Upper lobe of right lung (tissue), 1 donor: Measurements from ENCODE around the gene LIPH. TPM values are rescaled to one million over a fixed set of nuclear protein-coding genes. Genes with fewer than 3 reads are reported as not detected.
"Not testable (repeated sequence)": the region's sequence is repeated elsewhere in the genome, so short reads cannot be mapped to it uniquely, and the experiment has no call there.

Experiments
- ATAC-seq: fragments of 200-7000 bp; cut with Tn5 transposase; one replicate; pipeline ENCODE4 v1.9.1; 2020; ENCODE audit warnings: mild to moderate bottlenecking, moderate library complexity
- DNase-seq: peaks from one replicate; pipeline ENCODE4 v3.0.0-alpha.2; 2020
- H3K27ac ChIP-seq: fragments of 200-600 bp; one replicate; pipeline ENCODE4 v1.8.0; 2022
- H3K27me3 ChIP-seq: fragments of 200-600 bp; one replicate; pipeline ENCODE4 v1.8.0; 2022; ENCODE audit warnings: mild to moderate bottlenecking
- H3K36me3 ChIP-seq: fragments of 200-600 bp; one replicate; pipeline ENCODE4 v1.8.0; 2022
- H3K4me1 ChIP-seq: fragments of 200-600 bp; one replicate; pipeline ENCODE4 v1.8.0; 2022
- H3K4me3 ChIP-seq: fragments of 200-600 bp; one replicate; pipeline ENCODE4 v1.8.0; 2022; ENCODE audit warnings: mild to moderate bottlenecking
- H3K9me3 ChIP-seq: fragments of 200-600 bp; one replicate; pipeline ENCODE4 v1.8.0; 2022
- intact Hi-C: fragments of 100-400 bp; cut with DNase I; formaldehyde crosslinking; loops from one replicate; pipeline ENCODE4 v1.11.0; 2022
- total RNA-seq: library from RNA; stranded (reverse); fragmentation: NEBNext Ultra II Directional; extraction: Animal tissue kit (Norgen Biotek cat#: 25700); gene quantifications from one replicate; pipeline ENCODE4 v1.2.1, GENCODE V29; 2021
- TF ChIP-seq, protein P1 (sequence below): fragments of 200-600 bp; IDR thresholded peaks from one replicate; pipeline ENCODE4 v1.8.0; 2022; ENCODE audit warnings: antibody characterized with exemption
- donor health status: DM: no; HTN: yes; CAD: no; lungs with severe emphysema.

LIPH gene
- total RNA-seq, 1 donor from 2014 or later: 38.0 TPM

DNA sequence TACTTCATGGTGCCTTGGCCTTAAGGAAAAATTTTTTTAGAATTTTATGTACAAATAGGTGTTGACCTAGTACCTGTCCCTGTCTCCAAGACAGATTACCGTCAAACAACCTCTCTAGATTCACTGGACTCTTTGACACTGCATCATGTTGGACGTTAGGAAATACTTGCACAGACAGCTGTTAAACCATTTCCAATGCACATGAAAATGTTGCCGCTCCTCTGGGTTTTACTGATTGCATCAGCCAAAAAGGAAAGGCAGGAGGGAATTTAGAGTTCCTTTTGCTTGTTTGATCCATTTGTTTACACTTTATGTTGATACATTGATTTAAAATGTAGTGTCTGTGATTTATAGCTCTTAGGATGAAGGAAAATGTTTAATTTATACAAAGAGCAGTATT, 68.1 kb downstream of the LIPH start:
- TF ChIP-seq, protein P1, sequence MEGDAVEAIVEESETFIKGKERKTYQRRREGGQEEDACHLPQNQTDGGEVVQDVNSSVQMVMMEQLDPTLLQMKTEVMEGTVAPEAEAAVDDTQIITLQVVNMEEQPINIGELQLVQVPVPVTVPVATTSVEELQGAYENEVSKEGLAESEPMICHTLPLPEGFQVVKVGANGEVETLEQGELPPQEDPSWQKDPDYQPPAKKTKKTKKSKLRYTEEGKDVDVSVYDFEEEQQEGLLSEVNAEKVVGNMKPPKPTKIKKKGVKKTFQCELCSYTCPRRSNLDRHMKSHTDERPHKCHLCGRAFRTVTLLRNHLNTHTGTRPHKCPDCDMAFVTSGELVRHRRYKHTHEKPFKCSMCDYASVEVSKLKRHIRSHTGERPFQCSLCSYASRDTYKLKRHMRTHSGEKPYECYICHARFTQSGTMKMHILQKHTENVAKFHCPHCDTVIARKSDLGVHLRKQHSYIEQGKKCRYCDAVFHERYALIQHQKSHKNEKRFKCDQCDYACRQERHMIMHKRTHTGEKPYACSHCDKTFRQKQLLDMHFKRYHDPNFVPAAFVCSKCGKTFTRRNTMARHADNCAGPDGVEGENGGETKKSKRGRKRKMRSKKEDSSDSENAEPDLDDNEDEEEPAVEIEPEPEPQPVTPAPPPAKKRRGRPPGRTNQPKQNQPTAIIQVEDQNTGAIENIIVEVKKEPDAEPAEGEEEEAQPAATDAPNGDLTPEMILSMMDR: no peak
- Histone ChIP-seq H3K27ac (no peak overlapping the region), H3K9me3 (no peaks in the 10 kb centered on the region), H3K27me3 (no peaks in the 10 kb centered on the region), H3K4me1 (no peaks in the 10 kb centered on the region), H3K4me3 (no peak overlapping the region), H3K36me3 (peaks cover 47% of the 10 kb centered on the region)
- intact Hi-C loops: no loop called here
- no peak for ATAC-seq
- DNase-seq: no peak

DNA sequence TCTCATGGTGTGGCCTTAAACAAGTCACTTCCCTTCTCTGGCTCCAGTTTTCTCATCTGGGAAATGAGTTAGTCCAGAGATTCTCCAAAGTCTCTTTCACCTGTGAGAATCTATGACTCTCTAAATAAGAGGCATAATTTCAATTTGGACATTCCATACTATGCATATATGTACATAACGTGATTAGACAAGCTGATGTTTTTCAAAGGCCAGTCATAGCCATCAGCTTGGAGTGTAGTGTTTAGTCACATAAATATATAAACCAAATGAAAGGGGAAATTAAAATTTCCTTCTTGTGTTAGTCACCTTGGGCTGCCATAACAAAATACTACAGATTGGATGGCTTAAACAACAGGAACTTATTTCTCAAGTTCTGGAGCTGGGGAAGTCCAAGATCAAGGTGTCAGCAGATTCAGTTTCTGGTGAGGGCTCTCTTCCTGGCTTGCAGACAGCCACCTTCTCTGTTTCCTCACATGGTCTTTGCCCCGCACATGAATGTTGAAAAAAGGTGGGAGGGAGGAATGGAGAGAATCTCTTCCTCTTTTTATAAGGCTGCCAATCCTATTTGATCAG, 72.9 kb downstream of the LIPH start:
- H3K27me3 ChIP-seq: no peaks in the 10 kb centered on the region
- H3K4me3 ChIP-seq: no peak overlapping the region
- ATAC-seq (peak; percentile 41), DNase-seq (no peak)
- H3K4me1 ChIP-seq: no peaks in the 10 kb centered on the region
- intact Hi-C loops: no loop called here
- H3K9me3 ChIP-seq: no peaks in the 10 kb centered on the region
- no peak overlapping the region for H3K27ac ChIP-seq
- H3K36me3 ChIP-seq: peaks cover 45% of the 10 kb centered on the region
- TF ChIP-seq, protein P1: no peak

DNA sequence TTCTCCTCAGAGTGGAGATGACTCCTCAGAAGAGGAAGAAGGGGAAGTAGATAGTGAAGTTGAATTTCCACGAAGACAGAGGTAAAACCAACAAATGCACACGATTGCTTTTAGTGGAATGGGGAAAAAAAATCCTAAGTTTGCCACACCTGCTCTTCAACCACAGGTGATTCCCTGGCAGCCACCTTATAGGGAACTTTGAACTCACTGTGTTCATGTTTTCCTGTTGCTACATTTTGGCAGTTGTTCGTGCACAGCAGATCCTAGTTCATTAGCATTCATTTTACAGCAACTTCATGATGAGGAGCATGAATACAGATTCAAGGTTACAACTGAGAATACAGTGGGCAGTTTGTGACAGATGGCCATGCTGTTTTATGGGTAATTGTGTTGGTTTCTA, 75.1 kb downstream of the LIPH start:
- no peaks in the 10 kb centered on the region for H3K27me3 ChIP-seq
- DNase-seq (no peak), ATAC-seq (no peak)
- no peak overlapping the region for H3K4me3 ChIP-seq
- intact Hi-C loops: no loop called here
- no peak overlapping the region for H3K27ac ChIP-seq
- no peaks in the 10 kb centered on the region for H3K9me3 ChIP-seq
- H3K36me3 ChIP-seq: peaks cover 51% of the 10 kb centered on the region
- TF ChIP-seq, protein P1: no peak
- no peaks in the 10 kb centered on the region for H3K4me1 ChIP-seq

DNA sequence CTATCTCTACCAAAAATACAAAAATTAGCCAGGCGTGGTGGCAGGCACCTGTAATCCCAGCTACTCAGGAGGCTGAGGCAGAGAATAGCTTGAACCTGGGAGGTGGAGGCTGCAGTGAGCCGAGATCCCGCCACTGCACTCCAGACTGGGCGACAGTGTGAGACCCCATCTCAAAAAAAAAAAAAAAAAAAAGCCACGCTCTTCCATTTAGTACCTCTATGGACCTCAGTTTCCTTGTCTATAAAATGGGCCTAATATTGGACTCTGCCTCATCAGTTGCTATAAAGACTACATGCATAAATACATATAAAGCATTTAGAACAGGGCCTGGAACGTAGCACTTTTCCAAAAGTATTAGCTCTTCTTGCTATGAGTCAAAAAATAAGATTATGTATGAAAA, 77.5 kb downstream of the LIPH start:
- ATAC-seq, H3K9me3 ChIP-seq, H3K27me3 ChIP-seq, H3K4me1 ChIP-seq, H3K4me3 ChIP-seq, H3K27ac ChIP-seq, intact Hi-C loops, DNase-seq: not testable (repeated sequence)
- peaks cover 27% of the 10 kb centered on the region for H3K36me3 ChIP-seq

DNA sequence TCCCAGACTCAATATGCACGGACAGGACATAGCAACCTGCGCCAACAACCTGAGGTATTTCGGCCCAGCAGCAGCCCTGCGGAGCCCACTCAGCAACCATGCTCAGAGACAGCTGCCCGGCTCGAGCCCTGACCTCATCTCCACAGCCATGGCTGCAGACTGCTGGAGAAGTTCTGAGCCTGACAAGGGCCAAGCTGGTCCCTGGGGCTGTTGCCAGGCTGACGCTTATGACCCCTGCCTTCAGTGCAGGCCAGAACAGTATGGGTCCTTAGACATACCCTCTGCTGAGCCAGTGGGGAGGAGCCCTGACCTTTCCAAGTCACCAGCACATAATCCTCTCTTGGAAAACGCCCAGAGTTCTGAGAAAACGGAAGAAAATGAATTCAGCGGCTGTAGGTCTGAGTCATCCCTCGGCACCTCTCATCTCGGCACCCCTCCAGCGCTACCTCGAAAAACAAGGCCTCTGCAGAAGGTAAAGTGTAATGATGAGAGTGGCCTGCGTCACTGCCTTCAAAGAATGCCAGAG, 79.0 kb downstream of the LIPH start:
- intact Hi-C loops: no loop called here
- ATAC-seq: no peak
- no peaks in the 10 kb centered on the region for H3K4me1 ChIP-seq
- H3K27me3 ChIP-seq: no peaks in the 10 kb centered on the region
- TF ChIP-seq, protein P1: no peak
- H3K27ac ChIP-seq: no peak overlapping the region
- no peak for DNase-seq
- no peaks in the 10 kb centered on the region for H3K9me3 ChIP-seq
- H3K36me3 ChIP-seq: peaks cover 18% of the 10 kb centered on the region
- H3K4me3 ChIP-seq: no peak overlapping the region

DNA sequence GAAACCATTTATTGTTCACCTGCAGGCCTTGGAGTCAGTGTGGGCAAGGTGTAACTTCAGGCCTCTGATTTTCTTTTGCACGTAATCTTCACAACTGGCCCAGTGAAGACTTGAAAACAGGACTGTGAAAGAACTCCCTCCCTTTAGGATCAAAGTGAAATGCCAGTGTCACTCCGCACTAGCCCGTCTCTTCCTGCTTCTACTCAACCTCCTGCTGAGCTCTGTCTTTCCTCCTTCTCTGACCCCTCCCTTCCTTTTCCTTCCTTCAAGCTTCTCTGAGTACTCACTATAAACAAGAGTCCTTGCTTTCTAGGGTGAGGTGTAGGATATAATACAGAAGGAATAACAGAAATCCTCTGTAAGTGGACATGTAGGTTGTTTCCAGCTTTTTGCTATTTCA, 82.1 kb downstream of the LIPH start:
- TF ChIP-seq, protein P1: no peak
- Histone ChIP-seq H3K4me1 (no peaks in the 10 kb centered on the region), H3K27me3 (no peaks in the 10 kb centered on the region), H3K4me3 (no peak overlapping the region), H3K36me3 (peaks cover 26% of the 10 kb centered on the region), H3K9me3 (no peaks in the 10 kb centered on the region), H3K27ac (no peak overlapping the region)
- ATAC-seq (no peak), DNase-seq (no peak)
- intact Hi-C loops: no loop called here
